H9 (cell line): ENCODE results near the gene ATP7B. TPM values are rescaled to one million over a fixed set of nuclear protein-coding genes. Genes with fewer than 3 reads are reported as not detected.

ENCODE experiments used
- DNase-seq: peaks from one replicate; pipeline ENCODE4 v3.0.0-alpha.2; 2017
- H2AFZ ChIP-seq: one replicate; pipeline ENCODE4 v1.6.1; 2013; ENCODE audit warnings: mild to moderate bottlenecking, low read length, control low read depth, moderate library complexity
- H2AK5ac ChIP-seq: 2 replicates; pipeline ENCODE4 v1.6.1; 2013; ENCODE audit warnings: low read length, control low read depth, mixed read lengths; ENCODE audit not compliant: insufficient read length
- H2BK120ac ChIP-seq: one replicate; pipeline ENCODE4 v1.6.1; 2013; ENCODE audit warnings: low read depth, mild to moderate bottlenecking, low read length, control low read depth, inconsistent platforms; ENCODE audit not compliant: poor library complexity, severe bottlenecking
- H2BK12ac ChIP-seq: 2 replicates; pipeline ENCODE4 v1.6.1; 2013; ENCODE audit warnings: low read length, control low read depth, mixed read lengths, low read depth; ENCODE audit not compliant: insufficient read length
- H2BK15ac ChIP-seq: 2 replicates; pipeline ENCODE4 v1.6.1; 2013; ENCODE audit warnings: low read depth, low read length, control low read depth
- H2BK20ac ChIP-seq: one replicate; pipeline ENCODE4 v1.6.1; 2013; ENCODE audit warnings: low read depth, mild to moderate bottlenecking, low read length, control low read depth, inconsistent platforms; ENCODE audit not compliant: poor library complexity, severe bottlenecking
- H2BK5ac ChIP-seq: 2 replicates; pipeline ENCODE4 v1.6.1; 2013; ENCODE audit warnings: low read length, control low read depth, mixed read lengths; ENCODE audit not compliant: insufficient read length
- H3K14ac ChIP-seq: 2 replicates; pipeline ENCODE4 v1.6.1; 2013; ENCODE audit warnings: low read length, control low read depth; ENCODE audit not compliant: insufficient read depth
- H3K18ac ChIP-seq: 2 replicates; pipeline ENCODE4 v1.6.1; 2013; ENCODE audit warnings: low read depth, mild to moderate bottlenecking, mixed read lengths, low read length, control low read depth; ENCODE audit not compliant: insufficient read length
- H3K23ac ChIP-seq: 2 replicates; pipeline ENCODE4 v1.6.1; 2013; ENCODE audit warnings: low read length, control low read depth, mixed read lengths, low read depth; ENCODE audit not compliant: insufficient read length
- H3K23me2 ChIP-seq: 2 replicates; pipeline ENCODE4 v1.6.1; 2013; ENCODE audit warnings: low read depth, mild to moderate bottlenecking, mixed read lengths, low read length, control low read depth; ENCODE audit not compliant: insufficient read length, poor library complexity, severe bottlenecking
- H3K27ac ChIP-seq: 2 replicates; pipeline ENCODE4 v1.5.1; 2013; ENCODE audit warnings: low read length, control low read depth, mixed read lengths, low read depth; ENCODE audit not compliant: insufficient read length
- H3K27me3 ChIP-seq: 2 replicates; pipeline ENCODE4 v1.6.1; 2013; ENCODE audit warnings: low read length, control low read depth, inconsistent platforms; ENCODE audit not compliant: insufficient read depth
- H3K4ac ChIP-seq: 2 replicates; pipeline ENCODE4 v1.6.1; 2013; ENCODE audit warnings: low read depth, mild to moderate bottlenecking, control low read depth, inconsistent platforms, low read length, moderate library complexity
- H3K4me1 ChIP-seq: 2 replicates; pipeline ENCODE4 v1.6.1; 2013; ENCODE audit warnings: low read length, control low read depth, inconsistent platforms; ENCODE audit not compliant: insufficient read depth
- H3K4me2 ChIP-seq: 2 replicates; pipeline ENCODE4 v1.6.1; 2013; ENCODE audit warnings: low read length, control low read depth, mixed read lengths; ENCODE audit not compliant: insufficient read length, insufficient read depth
- H3K56ac ChIP-seq: 2 replicates; pipeline ENCODE4 v1.6.1; 2013; ENCODE audit warnings: low read depth, mild to moderate bottlenecking, mixed read lengths, low read length, control low read depth; ENCODE audit not compliant: insufficient read length
- H3K79me1 ChIP-seq: 2 replicates; pipeline ENCODE4 v1.6.1; 2013; ENCODE audit warnings: low read depth, mild to moderate bottlenecking, moderate library complexity, low read length, control low read depth, inconsistent platforms; ENCODE audit not compliant: insufficient read depth, poor library complexity, severe bottlenecking
- H3K79me2 ChIP-seq: 2 replicates; pipeline ENCODE4 v1.6.1; 2013; ENCODE audit warnings: low read length, control low read depth, inconsistent platforms; ENCODE audit not compliant: insufficient read depth
- H3K9ac ChIP-seq: 2 replicates; pipeline ENCODE4 v1.6.1; 2013; ENCODE audit warnings: low read length, control low read depth, mixed read lengths; ENCODE audit not compliant: insufficient read length; ENCODE audit errors: extremely low read depth
- H3K9me3 ChIP-seq: one replicate; pipeline ENCODE4 v1.6.1; 2013; ENCODE audit warnings: low read depth, low read length, inconsistent platforms; ENCODE audit not compliant: control insufficient read depth
- H3T11ph ChIP-seq: one replicate; pipeline ENCODE4 v1.6.1; 2013; ENCODE audit warnings: mild to moderate bottlenecking, low read length, control low read depth, inconsistent platforms
- H4K20me1 ChIP-seq: one replicate; pipeline ENCODE4 v1.6.1; 2013; ENCODE audit not compliant: control insufficient read depth, insufficient read length, insufficient read depth
- H4K5ac ChIP-seq: 2 replicates; pipeline ENCODE4 v1.6.1; 2013; ENCODE audit warnings: low read depth, mild to moderate bottlenecking, mixed read lengths, low read length, control low read depth; ENCODE audit not compliant: insufficient read length
- H4K8ac ChIP-seq: replicated peaks from 2 replicates; pipeline ENCODE4 v1.6.1; 2013; ENCODE audit warnings: low read length, control low read depth, mixed read lengths, low read depth; ENCODE audit not compliant: insufficient read length
- H4K91ac ChIP-seq: 2 replicates; pipeline ENCODE4 v1.6.1; 2013; ENCODE audit warnings: low read depth, mild to moderate bottlenecking, moderate library complexity, mixed read lengths, low read length, control low read depth; ENCODE audit not compliant: insufficient read length
- H3K27ac Mint-ChIP-seq, 3 experiments: 2 replicates in 2 of 3; 3 replicates in 1 of 3; pipeline ENCODE4 v1.8.0; 2020 to 2021; ENCODE audit warnings: mixed read lengths in 3 of 3, mild to moderate bottlenecking in 1 of 3, moderate library complexity in 1 of 3
- H3K27me3 Mint-ChIP-seq: 2 replicates; pipeline ENCODE4 v1.8.0; 2021; ENCODE audit warnings: low read depth, mild to moderate bottlenecking, moderate library complexity, mixed read lengths
- H3K36me3 Mint-ChIP-seq, 3 experiments: 2 replicates in 2 of 3; 3 replicates in 1 of 3; pipeline ENCODE4 v1.8.0; 2020 to 2021; ENCODE audit warnings: low read depth in 3 of 3, mixed read lengths in 3 of 3; ENCODE audit not compliant: insufficient read depth in 1 of 3
- H3K4me1 Mint-ChIP-seq, 2 experiments: 2 replicates each; pipeline ENCODE4 v1.8.0; 2020; ENCODE audit warnings: mixed read lengths in 2 of 2
- H3K4me3 Mint-ChIP-seq, 2 experiments: 2 replicates in 1 of 2; 3 replicates in 1 of 2; pipeline ENCODE4 v1.8.0; 2020 to 2021; ENCODE audit warnings: mild to moderate bottlenecking in 2 of 2, mixed read lengths in 2 of 2, moderate library complexity in 1 of 2
- H3K9me3 Mint-ChIP-seq, 2 experiments: 2 replicates in 1 of 2; 3 replicates in 1 of 2; pipeline ENCODE4 v1.8.0; 2020; ENCODE audit warnings: mild to moderate bottlenecking in 2 of 2, mixed read lengths in 2 of 2, moderate library complexity in 1 of 2
- WGBS: extraction: QIAGEN DNeasy Blood & Tissue Kit; methylation state at CpG from one replicate; pipeline ENCODE4 v1.1.7; 2013; ENCODE audit warnings: missing lambda C conversion rate, low lambda C conversion rate, mixed read lengths; ENCODE audit not compliant: insufficient read length; ENCODE audit errors: extremely low coverage; 5-methylcytosine and 5-hydroxymethylcytosine counted together
- total RNA-seq: library from RNA; stranded (reverse); gene quantifications from 2 replicates; pipeline ENCODE4 v1.2.1, GENCODE V29; 2021
- TF ChIP-seq, protein P1 (sequence below): fragments of 200-600 bp; sonication (generic); conservative IDR thresholded peaks from 3 replicates; pipeline ENCODE4 v1.8.0; 2021; ENCODE audit warnings: antibody characterized with exemption, mild to moderate bottlenecking

Gene ATP7B
- total RNA-seq, 1 experiment from 2014 or later = 5.8 TPM

GRCh38 chr13:51929699-51930098 is 81.6 kb downstream of the ATP7B start:
- Histone ChIP-seq H4K8ac (no peak overlapping the region), H3K18ac (no peak overlapping the region), H2AFZ (no peak overlapping the region), H3K27ac (no peak overlapping the region), H3K79me1 (no peaks in the 10 kb centered on the region), H3K23me2 (no peaks in the 10 kb centered on the region), H3K27me3 (no peaks in the 10 kb centered on the region), H3K4me1 (no peaks in the 10 kb centered on the region), H3K56ac (no peak overlapping the region), H2BK20ac (no peak overlapping the region), H4K20me1 (no peaks in the 10 kb centered on the region), H3K9me3 (no peaks in the 10 kb centered on the region), H2BK5ac (no peak overlapping the region), H3K4ac (no peak overlapping the region), H2AK5ac (no peak overlapping the region), H4K91ac (no peak overlapping the region), H4K5ac (no peak overlapping the region), H2BK15ac (no peak overlapping the region), H3K9ac (no peak overlapping the region), H3K79me2 (no peaks in the 10 kb centered on the region), H3T11ph (no peak overlapping the region), H2BK120ac (no peak overlapping the region), H3K23ac (no peak overlapping the region), H3K14ac (no peak overlapping the region), H3K4me2 (no peak overlapping the region), H2BK12ac (no peak overlapping the region)
- no CpG with 5 or more reads among the region's 5 CpGs for WGBS
- TF ChIP-seq, protein P1, sequence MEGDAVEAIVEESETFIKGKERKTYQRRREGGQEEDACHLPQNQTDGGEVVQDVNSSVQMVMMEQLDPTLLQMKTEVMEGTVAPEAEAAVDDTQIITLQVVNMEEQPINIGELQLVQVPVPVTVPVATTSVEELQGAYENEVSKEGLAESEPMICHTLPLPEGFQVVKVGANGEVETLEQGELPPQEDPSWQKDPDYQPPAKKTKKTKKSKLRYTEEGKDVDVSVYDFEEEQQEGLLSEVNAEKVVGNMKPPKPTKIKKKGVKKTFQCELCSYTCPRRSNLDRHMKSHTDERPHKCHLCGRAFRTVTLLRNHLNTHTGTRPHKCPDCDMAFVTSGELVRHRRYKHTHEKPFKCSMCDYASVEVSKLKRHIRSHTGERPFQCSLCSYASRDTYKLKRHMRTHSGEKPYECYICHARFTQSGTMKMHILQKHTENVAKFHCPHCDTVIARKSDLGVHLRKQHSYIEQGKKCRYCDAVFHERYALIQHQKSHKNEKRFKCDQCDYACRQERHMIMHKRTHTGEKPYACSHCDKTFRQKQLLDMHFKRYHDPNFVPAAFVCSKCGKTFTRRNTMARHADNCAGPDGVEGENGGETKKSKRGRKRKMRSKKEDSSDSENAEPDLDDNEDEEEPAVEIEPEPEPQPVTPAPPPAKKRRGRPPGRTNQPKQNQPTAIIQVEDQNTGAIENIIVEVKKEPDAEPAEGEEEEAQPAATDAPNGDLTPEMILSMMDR = no peak
- peaks cover 0 to under 1% of the 10 kb centered on the region in 2 experiments; a peak in 1 of 4 replicates for H3K4me1 Mint-ChIP-seq
- no peak for DNase-seq
- H3K4me3 Mint-ChIP-seq = no peak overlapping the region
- no peak overlapping the region; a peak in 1 of 7 replicates for H3K27ac Mint-ChIP-seq
- no peaks in the 10 kb centered on the region for H3K36me3 Mint-ChIP-seq
- H3K27me3 Mint-ChIP-seq = no peaks in the 10 kb centered on the region
- no peaks in the 10 kb centered on the region for H3K9me3 Mint-ChIP-seq
